Endothelial cell of umbilical vein (primary cell): ENCODE results near the gene SP3.

Experiments used
- CTCF ChIP-seq, 2 donors: IDR thresholded peaks; 1 replicate in 1 of 2; 2 replicates in 1 of 2; pipeline ENCODE4 v1.5.1; 2011; ENCODE audit warnings: low read length in 2 of 2, mild to moderate bottlenecking in 2 of 2, moderate library complexity in 2 of 2, control low read depth in 1 of 2, inconsistent platforms in 1 of 2, low read depth in 1 of 2; ENCODE audit not compliant: insufficient read depth in 1 of 2; ENCODE audit errors: extremely low read depth in 1 of 2
- EZH2 ChIP-seq: IDR thresholded peaks from 2 replicates; pipeline ENCODE4 v1.6.1; 2012; ENCODE audit warnings: borderline replicate concordance, low read depth, mild to moderate bottlenecking, moderate library complexity, low read length, inconsistent platforms; ENCODE audit not compliant: severe bottlenecking
- FOS ChIP-seq: IDR thresholded peaks from 2 replicates; pipeline ENCODE4 v1.6.1; 2011; ENCODE audit warnings: mild to moderate bottlenecking, low read length, moderate library complexity, borderline replicate concordance; ENCODE audit not compliant: insufficient read depth
- GATA2 ChIP-seq: IDR thresholded peaks from 2 replicates; pipeline ENCODE4 v1.7.0; 2011; ENCODE audit warnings: low read depth, mild to moderate bottlenecking, moderate library complexity, mixed read lengths, low read length; ENCODE audit not compliant: insufficient read length, insufficient read depth
- JUN ChIP-seq: IDR thresholded peaks from 2 replicates; pipeline ENCODE4 v1.6.1; 2011; ENCODE audit warnings: borderline replicate concordance, low read depth; ENCODE audit not compliant: insufficient read length, insufficient read depth
- MAX ChIP-seq: IDR thresholded peaks from 2 replicates; pipeline ENCODE4 v1.6.1; 2011; ENCODE audit not compliant: insufficient read depth, insufficient read length
- MYC ChIP-seq: IDR thresholded peaks from one replicate; pipeline ENCODE4 v1.6.1; 2011; ENCODE audit warnings: mild to moderate bottlenecking, low read depth, low read length
- POLR2A ChIP-seq: IDR thresholded peaks from 2 replicates; pipeline ENCODE4 v1.6.1; 2012; ENCODE audit warnings: low read depth, mild to moderate bottlenecking, control low read depth, low read length
- POLR2AphosphoS5 ChIP-seq: IDR thresholded peaks from 2 replicates; pipeline ENCODE4 v1.6.1; 2012; ENCODE audit warnings: low read depth, mild to moderate bottlenecking, control low read depth, low read length, moderate library complexity; ENCODE audit not compliant: insufficient read depth

- TF ChIP-seq CTCF (IDR thresholded peaks at IDR 0.05; ENCODE audit: extremely low read depth in 1 of 2, insufficient read depth in 1 of 2, low read depth in 1 of 2, low read length in 2 of 2) (no peak), EZH2 (no peak), POLR2A (no peak), POLR2AphosphoS5 (no peak), GATA2 (no peak), MAX (no peak), FOS (no peak), MYC (no peak), JUN (no peak)
These were observed 38.8 kb upstream of the SP3 start for GRCh38 chr2:174003720-174004695.
